ENCODE results near the gene KCNMA1. TPM values are rescaled to one million over a fixed set of nuclear protein-coding genes. Genes with fewer than 3 reads are reported as not detected.

KCNMA1 gene
- total RNA-seq, 1 donor from 2014 or later, result 15.8 TPM

DNA sequence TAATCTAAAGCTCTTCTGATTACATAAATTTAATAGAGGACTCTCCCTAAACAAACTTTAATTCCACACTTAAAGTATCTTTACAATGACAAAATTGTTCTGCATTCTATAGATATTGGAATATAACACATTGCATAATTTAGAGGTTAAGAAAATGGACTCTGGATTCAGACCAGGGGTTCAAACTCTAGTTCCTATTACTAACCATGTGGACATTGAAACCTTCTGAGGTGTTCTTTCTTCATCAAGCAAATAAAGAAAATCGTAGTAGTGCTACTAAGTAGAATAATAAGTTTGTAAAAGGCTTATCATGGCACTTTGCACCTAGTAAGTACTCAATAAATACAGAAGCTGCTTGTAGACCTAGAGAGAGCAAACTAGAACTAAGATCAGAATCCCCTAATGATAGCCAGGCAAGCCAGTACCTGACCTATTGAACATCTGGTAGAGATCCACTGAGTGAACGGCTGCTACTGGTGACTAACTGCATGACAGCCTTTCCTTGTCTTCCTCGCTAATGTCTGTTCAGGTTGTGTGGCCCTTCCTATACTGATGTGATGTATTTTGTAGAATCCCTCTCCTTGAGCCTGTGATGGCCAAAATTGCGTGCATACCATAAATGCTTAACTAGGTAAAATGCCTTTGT, 430.3 kb downstream of the KCNMA1 start:
- no peak overlapping the region for H3K4me3 ChIP-seq (ENCODE audit: low read depth, low read length)
- DNase-seq (ENCODE audit: low read depth), result no peak
- FAIRE-seq, result no peak
- no peaks in the 10 kb centered on the region for H3K27me3 ChIP-seq (ENCODE audit: control insufficient read depth, insufficient read depth, low read length)
- H3K36me3 ChIP-seq (ENCODE audit: control insufficient read depth, insufficient read depth, low read length), result no peaks in the 10 kb centered on the region
- TF ChIP-seq CTCF (IDR thresholded peaks at IDR 0.05; ENCODE audit: insufficient read depth, low read length, severe bottlenecking), result no peak

DNA sequence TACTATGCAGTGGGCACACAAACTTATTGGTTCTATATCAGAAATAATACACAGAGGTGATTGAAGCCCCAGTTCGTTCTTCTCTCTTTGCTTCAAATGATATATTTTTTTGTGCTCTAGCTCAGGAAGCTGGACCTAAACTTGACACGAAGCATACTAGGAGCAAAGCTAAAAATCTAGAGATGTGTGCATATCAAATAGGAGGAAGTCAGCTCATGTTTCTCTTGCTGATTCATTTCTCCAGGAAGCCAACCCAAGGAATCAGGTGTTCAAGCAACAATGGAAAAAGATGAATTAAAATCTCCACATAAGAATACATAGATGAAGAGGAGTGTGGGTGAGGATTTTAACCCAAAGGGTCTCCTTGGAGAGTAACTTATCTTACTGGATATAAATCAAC, 432.5 kb downstream of the KCNMA1 start:
- no peak for TF ChIP-seq CTCF (IDR thresholded peaks at IDR 0.05; ENCODE audit: insufficient read depth, low read length, severe bottlenecking)
- FAIRE-seq, result no peak
- H3K36me3 ChIP-seq (ENCODE audit: control insufficient read depth, insufficient read depth, low read length), result no peaks in the 10 kb centered on the region
- no peak overlapping the region for H3K4me3 ChIP-seq (ENCODE audit: low read depth, low read length)
- no peaks in the 10 kb centered on the region for H3K27me3 ChIP-seq (ENCODE audit: control insufficient read depth, insufficient read depth, low read length)
- no peak for DNase-seq (ENCODE audit: low read depth)

DNA sequence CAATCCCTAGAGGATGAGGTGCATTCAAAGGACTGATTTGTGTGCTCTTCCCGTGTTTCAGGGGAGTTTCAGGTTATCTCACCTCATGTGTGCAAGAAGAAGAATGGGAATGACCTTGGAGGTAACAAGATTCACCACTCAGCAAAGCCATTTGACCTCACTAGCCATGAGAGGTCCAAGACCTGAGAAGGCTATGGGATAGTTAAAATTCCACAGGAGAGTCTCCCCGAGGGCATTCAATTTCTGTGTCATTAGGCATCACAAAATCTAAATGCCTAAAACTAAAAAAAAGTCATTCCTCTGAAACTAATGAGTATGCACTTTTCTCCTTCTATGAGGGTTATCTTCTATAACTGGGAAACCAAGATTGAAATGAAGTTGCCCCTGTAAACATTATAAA, 433.4 kb downstream of the KCNMA1 start:
- DNase-seq (ENCODE audit: low read depth) (no peak), FAIRE-seq (no peak)
- Histone ChIP-seq H3K36me3 (ENCODE audit: control insufficient read depth, insufficient read depth, low read length) (no peaks in the 10 kb centered on the region), H3K4me3 (ENCODE audit: low read depth, low read length) (no peak overlapping the region), H3K27me3 (ENCODE audit: control insufficient read depth, insufficient read depth, low read length) (no peaks in the 10 kb centered on the region)
- TF ChIP-seq CTCF (IDR thresholded peaks at IDR 0.05; ENCODE audit: insufficient read depth, low read length, severe bottlenecking), result no peak

GRCh38 chr10:77202857-77203256, 434.8 kb downstream of the KCNMA1 start:
- Histone ChIP-seq H3K27me3 (ENCODE audit: control insufficient read depth, insufficient read depth, low read length) (no peaks in the 10 kb centered on the region), H3K36me3 (ENCODE audit: control insufficient read depth, insufficient read depth, low read length) (no peaks in the 10 kb centered on the region), H3K4me3 (ENCODE audit: low read depth, low read length) (no peak overlapping the region)
- FAIRE-seq (no peak), DNase-seq (ENCODE audit: low read depth) (no peak)
- no peak for TF ChIP-seq CTCF (IDR thresholded peaks at IDR 0.05; ENCODE audit: insufficient read depth, low read length, severe bottlenecking)

- FAIRE-seq (no peak), DNase-seq (ENCODE audit: low read depth) (no peak)
- no peaks in the 10 kb centered on the region for H3K36me3 ChIP-seq (ENCODE audit: control insufficient read depth, insufficient read depth, low read length)
- no peak overlapping the region for H3K4me3 ChIP-seq (ENCODE audit: low read depth, low read length)
- no peak for TF ChIP-seq CTCF (IDR thresholded peaks at IDR 0.05; ENCODE audit: insufficient read depth, low read length, severe bottlenecking)
- no peaks in the 10 kb centered on the region for H3K27me3 ChIP-seq (ENCODE audit: control insufficient read depth, insufficient read depth, low read length)
Measured at GRCh38 chr10:77201135-77202106, 436.2 kb downstream of the KCNMA1 start.

All from bronchial epithelial cell (primary cell).